HG03064 (cell line): ENCODE results near the gene CGB3.
"Not testable (repeated sequence)": the region's sequence is repeated elsewhere in the genome, so short reads cannot be mapped to it uniquely, and the experiment has no call there.

Experiments used
- ATAC-seq: cut with Tn5 transposase; IDR thresholded peaks from one replicate; pipeline ENCODE4 v1.9.1; 2021; ENCODE audit warnings: low read depth; ENCODE audit not compliant: unreplicated experiment

The CGB3 gene

GRCh38 chr19:49043548-49043947 is 19.4 kb upstream of the CGB3 start, which contains the start of gene CGB5:
Gene CGB5, plus strand, starts transcription at chr19:49043848. Its CDS starts 362 bp downstream, at chr19:49044210.
- not testable (repeated sequence) for ATAC-seq

- not testable (repeated sequence) for ATAC-seq
These were observed 18.5 kb upstream of the CGB3 start for GRCh38 chr19:49042666-49043065.

- ATAC-seq = no peak
These were observed 18.0 kb upstream of the CGB3 start for GRCh38 chr19:49042177-49042576.

- ATAC-seq = not testable (repeated sequence)
These were observed 15.6 kb upstream of the CGB3 start for GRCh38 chr19:49039736-49040135.

- not testable (repeated sequence) for ATAC-seq
These were observed 14.6 kb upstream of the CGB3 start for GRCh38 chr19:49038557-49039276.

- ATAC-seq = not testable (repeated sequence)
These were observed 14.0 kb upstream of the CGB3 start for GRCh38 chr19:49038111-49038510.

- ATAC-seq = not testable (repeated sequence)
These were observed 12.7 kb upstream of the CGB3 start, which contains the start of gene CGB1 for GRCh38 chr19:49036815-49037214. Gene CGB1, minus strand, starts transcription at chr19:49036895. Its CDS starts 184 bp downstream, at chr19:49036711.

- ATAC-seq = not testable (repeated sequence)
These were observed 7.6 kb upstream of the CGB3 start, which contains the start of gene CGB2 for GRCh38 chr19:49031642-49032301. Gene CGB2, plus strand, starts transcription at chr19:49031890. Its CDS starts 206 bp downstream, at chr19:49032096.

- ATAC-seq = not testable (repeated sequence)
These were observed 6.2 kb upstream of the CGB3 start for GRCh38 chr19:49030323-49030722.

GRCh38 chr19:49029749-49030148 is 5.6 kb upstream of the CGB3 start:
- ATAC-seq = not testable (repeated sequence)

- ATAC-seq = not testable (repeated sequence)
These were observed 4.6 kb upstream of the CGB3 start for GRCh38 chr19:49028686-49029085.

GRCh38 chr19:49025599-49025998 is 1.5 kb upstream of the CGB3 start:
- ATAC-seq = not testable (repeated sequence)

GRCh38 chr19:49025088-49025487 is 955 bp upstream of the CGB3 start:
- ATAC-seq = not testable (repeated sequence)

GRCh38 chr19:49022116-49022515 is 2.0 kb downstream of the CGB3 start:
- ATAC-seq = no peak

GRCh38 chr19:49020931-49021895 is 2.9 kb downstream of the CGB3 start:
- ATAC-seq = no peak

GRCh38 chr19:49020342-49020741 is 3.8 kb downstream of the CGB3 start:
- ATAC-seq = no peak

GRCh38 chr19:49019242-49019932 is 4.7 kb downstream of the CGB3 start:
- ATAC-seq = no peak

- not testable (repeated sequence) for ATAC-seq
These were observed 5.5 kb downstream of the CGB3 start for GRCh38 chr19:49018388-49019241.
